BJ (cell line): ENCODE results near the gene LURAP1L. TPM values are rescaled to one million over a fixed set of nuclear protein-coding genes. Genes with fewer than 3 reads are reported as not detected.

ENCODE experiments used
- CTCF ChIA-PET: fragments of 350-600 bp; formaldehyde crosslinking; extraction: SDS; loops from one replicate; lab custom pipeline; 2021; ENCODE audit warnings: antibody characterized with exemption, inconsistent platforms; lab: Yijun Ruan, JAX
- POLR2A ChIA-PET: fragments of 300-600 bp; sonication (Branson Sonifier 250); formaldehyde crosslinking; extraction: SDS; loops from one replicate; lab custom pipeline; 2021; ENCODE audit warnings: antibody characterized with exemption; lab: Charles Lee
- DNase-seq: peaks from one replicate; pipeline ENCODE4 v3.0.0-alpha.2; 2011; ENCODE audit warnings: low read depth
- H3K27me3 ChIP-seq: 2 replicates; pipeline ENCODE4 v1.6.0; 2011; ENCODE audit warnings: low read length; ENCODE audit not compliant: control insufficient read depth, insufficient read depth
- H3K36me3 ChIP-seq: 2 replicates; pipeline ENCODE4 v1.5.1; 2011; ENCODE audit warnings: low read length; ENCODE audit not compliant: control insufficient read depth, insufficient read depth
- H3K4me3 ChIP-seq: 2 replicates; pipeline ENCODE4 v1.5.1; 2011; ENCODE audit warnings: low read depth, mild to moderate bottlenecking, control low read depth, low read length
- CTCF ChIP-seq: IDR thresholded peaks from 2 replicates; pipeline ENCODE4 v1.5.1; 2011; ENCODE audit warnings: low read depth, mild to moderate bottlenecking, control low read depth, inconsistent platforms, low read length, moderate library complexity; ENCODE audit not compliant: insufficient read depth
- polyA plus RNA-seq: library from polyadenylated mRNA; depleted of rRNA; stranded (reverse); fragments of >200 nt; gene quantifications from 2 replicates; pipeline ENCODE4 v1.2.3, GENCODE V29; 2011

LURAP1L gene
- polyA plus RNA-seq, 1 experiment = 10.9 TPM

DNA sequence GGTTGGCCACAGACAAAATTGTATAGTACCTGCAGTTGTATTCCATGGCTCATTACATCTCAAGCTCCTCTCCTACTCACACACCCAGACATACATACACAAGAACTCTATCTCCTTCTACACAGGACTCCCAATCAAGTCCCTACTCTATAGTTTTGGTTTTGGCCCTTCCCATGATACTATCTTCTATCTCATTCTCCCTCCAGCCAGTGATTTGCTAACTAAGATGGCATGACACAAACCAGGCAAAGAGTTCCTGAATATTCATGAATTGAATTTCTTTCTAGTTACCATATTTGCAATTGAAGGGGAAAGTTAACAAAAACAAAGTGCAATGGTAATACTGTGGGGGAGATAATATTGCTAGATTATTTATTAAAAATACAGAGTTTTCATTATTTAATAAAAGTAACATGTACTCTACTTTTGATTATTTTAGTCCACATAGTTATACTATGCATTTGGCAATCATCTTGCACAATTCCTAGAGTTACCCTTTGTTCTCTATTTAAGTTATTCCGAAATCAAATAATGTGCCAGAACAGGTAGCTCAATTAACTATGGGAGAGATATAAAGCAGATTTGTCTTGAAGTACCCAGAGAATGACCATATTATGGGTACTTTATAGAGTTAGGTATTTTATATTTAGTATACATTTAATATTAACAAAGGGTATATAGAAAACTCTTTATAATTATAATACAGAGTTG is 9.6 kb upstream of the LURAP1L start:
- no peak for DNase-seq
- ChIA-PET POLR2A (no interaction called here), CTCF (interaction anchor here (0.7 to 1.1 kb wide), 3 partner anchors 8 to 46 kb away, joined by 3 to 4 read pairs (median 3); no protein-coding TSS in a partner anchor)
- no peak for TF ChIP-seq CTCF
- no peak overlapping the region for H3K4me3 ChIP-seq
- no peaks in the 10 kb centered on the region for H3K27me3 ChIP-seq
- no peaks in the 10 kb centered on the region for H3K36me3 ChIP-seq

DNA sequence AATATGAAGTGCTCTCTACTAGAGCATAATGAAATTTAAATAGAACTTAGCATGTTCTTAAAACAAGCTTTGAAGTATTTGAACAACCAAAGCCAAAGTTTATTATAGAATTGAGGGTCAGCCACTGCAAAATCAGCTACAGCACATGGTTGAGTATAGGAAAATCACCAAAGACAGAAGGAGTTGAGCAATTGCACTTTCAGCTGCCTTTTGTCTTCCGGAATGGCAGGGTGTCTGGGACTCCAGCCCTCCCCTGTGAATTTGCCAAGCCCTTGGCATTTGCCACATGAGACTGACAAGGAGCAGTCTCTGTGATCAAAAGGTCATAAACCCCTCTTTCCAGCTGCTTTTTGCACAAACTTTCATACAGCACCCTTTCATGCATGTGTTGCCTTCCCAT is 8.5 kb upstream of the LURAP1L start:
- Histone ChIP-seq H3K27me3 (no peaks in the 10 kb centered on the region), H3K4me3 (no peak overlapping the region), H3K36me3 (no peaks in the 10 kb centered on the region)
- POLR2A ChIA-PET = no interaction called here
- TF ChIP-seq CTCF = no peak
- CTCF ChIA-PET = interaction anchor here (0.9 kb wide), 1 partner anchor 10 kb away, joined by 4 read pairs; no protein-coding TSS in a partner anchor
- no peak for DNase-seq

- POLR2A ChIA-PET = no interaction called here
- Histone ChIP-seq H3K36me3 (no peaks in the 10 kb centered on the region), H3K27me3 (no peaks in the 10 kb centered on the region), H3K4me3 (no peak overlapping the region)
- CTCF ChIA-PET = no interaction called here
- no peak for TF ChIP-seq CTCF
- DNase-seq = no peak
Observed at GRCh38 chr9:12770261-12770660, 4.6 kb upstream of the LURAP1L start.

GRCh38 chr9:12771891-12772290 is 2.9 kb upstream of the LURAP1L start:
- ChIA-PET CTCF (interaction anchor here (0.8 to 1.8 kb wide), 3 partner anchors 22 to 53 kb away, joined by 3 to 4 read pairs (median 3); no protein-coding TSS in a partner anchor), POLR2A (no interaction called here)
- H3K36me3 ChIP-seq = no peaks in the 10 kb centered on the region
- H3K4me3 ChIP-seq = no peak overlapping the region
- TF ChIP-seq CTCF = no peak
- no peaks in the 10 kb centered on the region for H3K27me3 ChIP-seq
- DNase-seq = no peak

DNA sequence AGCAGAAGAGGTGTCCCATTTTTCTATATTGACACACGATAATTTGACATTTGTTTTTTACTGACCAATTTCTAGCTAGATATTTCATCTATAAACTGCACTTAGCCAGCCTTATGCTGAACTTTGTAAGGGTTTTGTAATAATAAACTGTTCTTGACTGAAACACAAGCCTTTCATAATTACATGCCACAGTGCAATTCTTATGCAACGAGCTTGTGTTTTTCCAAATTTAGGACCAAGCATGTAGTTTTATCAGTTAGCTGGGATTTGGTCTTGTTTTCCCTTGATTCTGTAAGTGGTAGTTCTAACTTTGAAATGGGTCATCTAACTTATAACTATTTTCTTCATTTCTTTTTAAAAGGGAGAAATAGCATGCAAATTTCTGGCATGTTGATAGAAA is 1.3 kb upstream of the LURAP1L start:
- CTCF ChIA-PET = interaction anchor here (0.9 kb wide), 1 partner anchor 9 kb away, joined by 3 read pairs; no protein-coding TSS in a partner anchor

More for the DNA sequence above, 1.3 kb upstream of the LURAP1L start:
- TF ChIP-seq CTCF = no peak
- Histone ChIP-seq H3K36me3 (no peaks in the 10 kb centered on the region), H3K4me3 (no peak overlapping the region), H3K27me3 (no peaks in the 10 kb centered on the region)
- DNase-seq = no peak
- POLR2A ChIA-PET = no interaction called here
